HG03064 (cell line): ENCODE results near the gene AJAP1.

ENCODE experiments used
- ATAC-seq: cut with Tn5 transposase; IDR thresholded peaks from one replicate; pipeline ENCODE4 v1.9.1; 2021; ENCODE audit warnings: low read depth; ENCODE audit not compliant: unreplicated experiment

Gene AJAP1

GRCh38 chr1:4677608-4678007 lies 23.2 kb downstream of the AJAP1 start:
- ATAC-seq: no peak

DNA sequence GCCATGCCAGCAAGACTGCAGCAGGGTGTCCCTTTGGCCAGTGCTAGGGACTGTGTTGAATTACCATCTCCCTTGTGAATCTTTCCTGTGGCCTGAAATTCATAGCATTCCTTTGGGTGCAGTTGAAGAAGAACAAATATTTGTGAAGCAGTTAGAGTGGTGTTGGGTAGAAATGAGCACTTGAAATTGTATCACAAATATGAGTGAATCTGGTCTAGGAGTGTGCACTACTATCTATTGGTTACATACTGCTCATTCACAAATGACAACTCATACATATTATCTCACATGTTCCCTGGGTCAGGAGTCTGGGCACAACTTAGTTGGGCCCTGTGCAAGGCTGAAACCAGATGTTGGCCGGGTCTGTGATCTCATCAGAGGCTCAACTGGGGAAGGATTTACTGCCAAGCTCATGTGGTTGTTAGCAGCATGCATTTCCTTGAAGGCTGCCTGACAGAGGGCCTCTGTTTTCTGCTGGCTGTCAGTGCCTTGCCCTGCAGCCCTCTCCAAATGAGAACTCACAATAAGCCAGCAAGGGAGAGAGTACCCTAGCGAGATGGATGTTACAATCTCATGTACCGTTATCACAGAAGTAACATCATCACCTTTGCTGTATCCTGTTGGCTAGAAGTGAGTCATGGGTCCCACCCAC lies 23.8 kb downstream of the AJAP1 start:
- no peak for ATAC-seq

- no peak for ATAC-seq
Measured at GRCh38 chr1:4681026-4681425, 26.6 kb downstream of the AJAP1 start.

DNA sequence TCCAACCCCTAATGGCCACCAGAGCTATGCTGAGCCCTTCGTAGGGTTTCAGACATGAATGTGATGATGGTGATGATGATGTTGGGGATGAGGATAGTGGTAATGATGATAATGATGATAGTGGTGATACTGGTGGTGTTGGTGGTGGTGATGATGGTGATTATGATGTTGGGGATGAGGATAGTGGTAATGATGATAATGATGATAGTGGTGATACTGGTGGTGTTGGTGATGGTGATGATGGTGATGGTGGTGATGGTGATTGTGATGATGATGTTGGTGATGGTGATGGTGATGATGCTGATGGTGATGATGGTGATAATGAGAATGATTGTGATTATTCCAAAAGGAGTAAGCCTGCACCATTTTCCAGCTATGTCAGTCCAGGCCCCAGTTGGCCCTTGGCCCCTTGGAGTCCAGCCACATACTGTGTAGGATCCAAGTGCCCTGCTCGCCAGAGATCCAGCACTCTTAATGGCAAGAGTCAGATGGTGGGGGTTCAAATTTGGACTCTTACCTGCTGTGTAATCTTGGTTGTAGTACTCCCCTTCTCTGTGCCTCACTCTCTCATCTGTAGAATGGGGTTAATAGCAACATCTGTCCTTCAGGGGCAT lies 28.3 kb downstream of the AJAP1 start:
- no peak for ATAC-seq

DNA sequence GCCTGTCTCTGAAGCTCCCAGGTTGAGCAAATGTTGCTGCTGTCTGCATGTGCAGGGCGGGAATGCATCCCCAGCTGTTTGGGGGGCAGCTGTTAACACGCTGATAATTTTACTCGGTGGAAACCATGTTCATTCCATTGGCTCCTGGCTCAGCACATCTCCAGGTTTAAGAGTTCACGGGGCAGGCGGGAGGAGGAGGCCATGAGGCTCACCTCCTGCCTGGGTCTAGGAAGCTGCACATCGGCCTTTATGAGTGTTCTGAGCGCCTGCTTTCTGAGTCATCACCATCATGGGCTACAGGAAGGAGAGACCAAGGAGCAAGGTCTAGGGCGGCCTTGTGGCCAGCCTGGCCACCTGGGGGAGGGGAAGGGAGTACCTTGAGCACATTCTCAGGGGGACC lies 29.7 kb downstream of the AJAP1 start:
- no peak for ATAC-seq

DNA sequence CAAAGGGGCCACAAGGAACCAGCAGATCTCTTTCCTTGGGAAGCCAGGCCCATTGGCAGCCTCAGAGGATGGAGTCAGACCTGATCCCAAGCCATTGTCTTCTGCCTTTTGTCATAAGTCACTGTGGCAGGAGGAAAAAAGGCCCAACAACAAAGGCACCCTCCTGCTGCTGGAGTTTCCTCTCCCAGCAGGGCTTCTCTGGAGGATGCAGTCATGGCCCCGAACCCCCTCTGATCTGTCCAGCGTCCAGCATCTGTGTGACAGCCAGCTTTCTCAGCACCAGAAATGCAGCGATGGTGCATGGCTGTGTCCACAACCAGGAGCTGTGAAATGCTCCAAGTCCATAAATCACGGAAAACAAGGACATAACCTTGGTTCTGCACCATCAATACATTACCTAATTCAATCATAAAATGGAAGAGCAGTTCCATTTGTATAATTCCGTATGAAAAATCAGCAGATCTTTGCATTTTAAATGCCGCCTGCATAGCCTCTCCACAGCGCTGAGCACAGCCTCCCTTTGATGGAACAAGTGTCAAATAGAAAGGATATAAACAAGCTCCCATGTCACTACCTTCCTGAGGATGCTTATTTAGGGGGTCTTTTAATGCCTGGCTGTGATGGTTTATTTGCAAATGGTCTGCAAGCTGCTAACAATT lies 30.6 kb downstream of the AJAP1 start:
- ATAC-seq: no peak

- ATAC-seq: no peak
Measured at GRCh38 chr1:4685523-4685865, 31.1 kb downstream of the AJAP1 start.

DNA sequence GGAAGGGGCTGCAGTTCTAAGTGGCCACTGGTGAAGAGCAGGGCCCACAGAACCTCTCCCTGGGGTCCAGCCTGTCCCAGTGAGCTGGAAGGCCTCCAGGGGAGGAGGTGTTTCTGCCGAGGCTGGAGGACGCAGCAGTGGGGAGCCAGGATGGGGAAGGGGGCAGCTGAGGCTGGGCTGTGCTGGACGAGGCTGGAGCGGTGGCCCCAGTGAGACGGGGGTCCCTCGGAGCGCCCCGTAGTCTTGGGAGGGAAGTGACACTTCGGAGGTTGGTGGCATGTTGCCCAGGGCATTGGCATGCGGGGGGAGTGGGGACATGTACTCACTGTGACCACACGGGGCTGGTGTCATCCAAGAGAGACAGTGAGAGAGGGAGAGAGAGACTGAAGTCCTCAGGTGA lies 33.5 kb downstream of the AJAP1 start:
- no peak for ATAC-seq

DNA sequence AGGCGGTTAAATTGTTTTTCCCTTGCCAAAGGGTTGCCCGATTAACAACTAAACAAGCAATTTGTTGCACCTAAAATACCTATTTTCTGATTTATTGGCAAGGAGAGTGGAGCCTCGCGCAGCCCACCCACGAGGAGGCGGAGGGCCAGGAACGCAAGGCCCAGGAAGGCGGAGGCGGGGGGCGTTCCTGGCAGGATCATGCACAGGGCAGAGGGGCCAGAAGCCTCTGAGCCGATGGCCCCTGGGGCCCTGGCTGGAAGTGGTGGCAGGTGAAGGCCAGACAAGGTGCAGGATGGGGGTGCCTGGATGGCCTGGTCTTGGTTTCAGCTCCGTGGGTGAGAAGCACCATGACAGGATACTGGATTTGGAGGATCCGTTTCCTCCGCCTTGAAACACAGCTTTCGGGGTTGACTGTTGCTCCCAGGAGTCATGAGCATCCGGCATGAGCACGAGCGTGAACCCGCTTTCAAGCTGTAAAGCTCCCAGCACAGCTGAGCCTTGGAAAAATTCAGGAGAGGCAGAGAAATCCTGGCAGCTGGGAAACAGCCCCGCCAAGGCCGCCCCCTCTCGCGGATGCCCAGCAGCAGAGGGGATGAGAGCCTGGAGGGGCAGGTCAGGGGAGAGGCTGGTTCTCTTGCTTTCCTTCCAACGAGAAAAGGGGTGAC lies 35.0 kb downstream of the AJAP1 start:
- no peak for ATAC-seq

DNA sequence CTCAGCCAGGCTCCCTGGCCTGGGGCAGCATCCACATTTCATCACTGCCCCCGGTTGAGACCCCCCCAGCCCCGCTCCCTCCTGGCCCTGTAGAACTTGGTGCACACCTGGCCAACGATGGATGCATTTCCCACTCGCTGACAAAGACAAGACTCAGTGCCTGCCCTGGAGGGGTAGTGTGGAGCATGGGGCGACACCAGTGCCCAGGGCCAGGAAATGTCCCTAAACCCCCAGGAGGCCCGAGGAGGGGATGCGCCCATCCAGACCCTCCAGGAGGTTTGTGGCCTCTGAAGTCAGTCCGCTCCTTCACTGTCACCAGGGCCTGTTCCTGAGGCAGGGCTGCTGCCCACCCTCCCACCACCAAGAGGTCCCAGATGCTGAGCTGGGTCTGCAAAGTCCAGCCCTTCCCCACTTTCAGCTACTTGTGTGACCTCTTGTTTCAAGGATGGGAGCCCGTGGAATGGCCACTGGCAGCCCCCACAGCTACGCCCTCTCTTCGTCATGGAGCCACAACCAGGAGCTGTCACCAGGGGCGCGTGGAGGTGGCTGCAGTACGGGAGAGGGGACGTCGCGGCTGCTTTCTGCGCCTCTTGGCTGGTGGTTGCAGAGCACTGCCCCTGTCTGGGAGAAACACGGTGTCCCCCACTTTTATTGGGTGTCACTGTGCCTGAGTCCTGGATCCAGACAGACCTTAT lies 35.7 kb downstream of the AJAP1 start:
- ATAC-seq: no peak

DNA sequence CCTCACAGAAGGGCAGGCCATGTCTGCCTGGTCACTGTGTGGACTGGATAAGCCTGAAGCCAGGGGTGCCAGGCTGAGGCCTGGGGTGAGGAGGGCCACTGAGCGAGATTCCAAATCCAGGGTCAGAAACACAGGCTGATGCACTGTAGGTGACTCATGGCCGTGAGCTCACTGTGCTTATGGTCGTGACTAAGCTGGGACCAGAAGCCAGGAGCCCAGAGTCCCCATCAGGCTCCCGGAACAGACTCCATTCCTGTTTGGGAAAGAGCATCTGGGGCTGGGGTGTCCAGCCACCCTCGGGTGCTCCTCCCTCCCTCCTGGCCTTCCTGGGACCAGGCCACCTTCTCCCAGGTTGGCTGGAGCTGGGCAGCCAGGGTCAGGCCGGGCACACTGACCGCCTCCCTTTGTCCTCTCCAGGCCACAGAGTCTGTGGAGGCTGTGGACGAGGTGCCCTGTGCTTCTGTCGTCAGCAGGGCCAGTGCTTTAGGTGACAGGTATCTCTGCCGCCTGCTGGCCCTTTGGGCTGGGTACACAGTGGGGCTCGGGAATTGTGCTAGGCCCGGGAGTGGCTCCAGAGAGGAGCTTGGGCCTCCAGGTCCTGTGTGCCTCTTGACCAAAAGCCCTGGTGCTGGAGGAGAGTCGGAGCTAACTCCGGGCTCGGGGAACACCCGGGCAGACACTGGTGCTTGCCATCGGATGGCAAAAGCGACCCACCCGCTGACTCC lies 36.7 kb downstream of the AJAP1 start:
- ATAC-seq: no peak

DNA sequence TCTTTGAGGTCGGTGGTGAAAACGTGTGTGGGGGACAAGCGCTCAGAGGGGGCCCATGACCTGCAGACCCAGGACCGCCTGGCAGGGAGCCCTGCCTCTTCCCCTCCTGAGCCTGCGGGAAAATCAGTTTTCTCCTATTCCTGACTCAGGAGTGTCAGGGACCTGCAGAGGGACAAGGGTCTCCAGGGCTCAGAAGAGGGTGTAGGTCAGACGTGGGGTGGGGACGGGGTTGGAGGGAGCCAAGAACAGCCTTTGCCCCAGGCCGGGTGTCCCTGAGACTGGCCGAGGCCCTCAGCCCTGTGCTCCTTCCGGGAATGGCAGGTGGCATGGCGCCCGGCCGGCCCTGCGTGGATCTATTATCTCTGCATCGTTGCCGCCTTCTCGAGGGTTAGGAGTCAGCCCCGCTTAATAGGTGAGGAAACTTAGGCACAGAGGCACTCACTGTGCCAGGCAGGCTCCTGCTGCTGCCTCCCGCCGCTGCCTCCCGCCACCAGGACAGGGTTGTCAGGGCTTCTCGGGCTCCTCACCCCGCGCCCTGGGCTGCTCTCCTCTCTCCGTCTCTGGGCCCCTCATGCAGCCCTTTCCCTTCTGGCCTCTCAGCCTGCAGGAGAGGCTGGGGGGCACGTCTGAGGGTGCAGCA lies 37.5 kb downstream of the AJAP1 start:
- ATAC-seq: no peak

DNA sequence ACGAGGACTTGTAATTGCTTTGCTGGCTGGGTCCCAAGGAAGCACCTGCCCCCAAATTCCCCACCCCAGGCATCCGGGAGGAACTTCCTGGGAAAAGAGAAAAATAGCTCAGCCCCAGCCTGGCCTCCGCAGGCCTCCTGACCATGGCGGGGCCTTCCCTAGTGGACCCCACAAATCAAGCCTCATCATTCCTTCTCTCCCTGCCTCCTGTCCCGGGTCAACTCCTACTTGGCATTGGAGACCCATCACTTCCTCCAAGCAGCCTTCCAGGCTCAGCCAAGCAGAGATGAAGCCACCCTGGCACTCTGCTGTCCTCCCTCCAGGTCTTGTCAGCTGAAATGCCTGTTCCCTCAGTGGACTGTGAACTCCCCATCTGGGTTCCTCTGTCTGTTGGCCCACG lies 38.0 kb downstream of the AJAP1 start:
- ATAC-seq: no peak

DNA sequence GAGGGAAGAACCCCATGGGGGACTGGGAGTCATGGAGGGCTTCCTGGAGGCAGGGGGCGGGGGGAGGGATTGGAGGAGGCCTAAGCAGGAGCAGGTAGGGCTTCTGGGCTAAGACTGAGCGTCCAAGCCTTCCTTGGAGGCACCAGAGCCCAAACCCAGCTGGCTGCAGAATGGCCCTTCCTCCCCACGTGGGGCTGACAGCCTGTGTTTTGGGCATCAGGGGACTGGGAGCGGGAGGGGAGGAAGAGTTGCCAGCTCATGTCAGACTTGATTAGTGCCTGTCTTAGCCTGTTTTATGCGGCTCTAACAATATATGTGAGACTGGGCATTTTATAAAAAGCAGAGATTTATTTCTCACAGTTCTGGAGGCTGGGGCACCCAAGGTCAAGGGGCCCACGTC lies 38.9 kb downstream of the AJAP1 start:
- no peak for ATAC-seq

DNA sequence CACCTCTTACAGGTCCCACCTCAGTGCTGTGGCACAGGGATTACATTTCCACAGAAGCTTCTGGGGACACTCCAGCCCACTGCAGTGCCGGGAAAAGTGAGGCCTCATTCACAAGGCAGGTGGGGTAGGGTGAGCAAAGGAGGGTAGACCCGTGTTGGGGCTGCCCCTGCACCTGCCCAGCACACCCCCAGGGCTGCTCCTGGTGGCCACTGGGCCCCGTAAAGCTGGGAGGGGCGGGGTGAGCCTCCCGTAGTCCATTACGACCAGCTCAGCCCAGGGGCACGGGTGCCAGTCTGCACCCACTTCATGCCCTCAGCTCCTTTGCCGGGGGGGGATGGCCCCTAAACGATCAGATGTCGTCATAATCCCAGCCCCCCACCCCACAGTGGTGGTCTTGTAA lies 39.5 kb downstream of the AJAP1 start:
- no peak for ATAC-seq

GRCh38 chr1:4694492-4694891 lies 40.1 kb downstream of the AJAP1 start:
- ATAC-seq: no peak

DNA sequence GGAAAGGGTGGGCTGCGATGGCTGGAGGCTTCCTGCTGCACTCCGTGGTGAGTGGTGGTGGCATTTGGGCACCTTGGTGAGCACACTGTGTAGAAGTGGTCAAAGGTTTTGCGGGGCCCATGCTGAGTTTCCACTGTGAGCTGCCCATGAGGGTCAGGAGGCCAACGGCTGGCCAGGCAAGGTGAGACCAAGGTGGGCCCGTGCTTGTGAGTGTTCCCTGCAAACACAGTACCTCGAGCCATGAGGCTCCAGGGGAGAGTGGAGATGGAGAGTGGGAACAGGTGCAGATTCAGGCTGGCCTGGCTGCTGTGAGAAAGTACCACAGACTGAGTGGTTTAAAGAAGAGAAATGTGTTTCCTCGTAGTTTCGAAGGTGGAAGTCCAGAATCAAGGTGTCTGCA lies 40.8 kb downstream of the AJAP1 start:
- no peak for ATAC-seq

GRCh38 chr1:4696161-4696745 lies 41.8 kb downstream of the AJAP1 start:
- ATAC-seq: no peak

GRCh38 chr1:4696753-4697152 lies 42.3 kb downstream of the AJAP1 start:
- ATAC-seq: no peak

DNA sequence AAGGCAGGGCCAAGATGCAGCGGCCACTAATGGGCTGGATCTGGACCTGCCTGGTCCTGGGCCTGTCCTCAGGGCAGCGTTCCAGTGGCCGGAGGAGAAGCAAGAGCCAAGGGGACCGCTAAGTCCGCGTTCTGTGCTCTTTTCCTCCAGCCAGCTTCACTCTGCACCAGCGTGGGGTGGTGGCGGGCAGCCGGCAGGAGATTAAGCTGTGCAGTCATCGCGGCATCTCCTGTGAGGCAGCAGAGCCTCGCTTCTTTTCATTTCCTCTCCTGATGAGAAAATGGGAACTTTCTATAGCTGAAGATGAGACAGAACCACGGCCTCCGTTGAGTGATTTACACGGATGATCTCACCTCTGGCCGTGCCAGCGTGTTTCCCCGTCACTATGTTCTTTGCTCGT lies 43.4 kb downstream of the AJAP1 start:
- ATAC-seq: no peak
